CD14-positive monocyte (primary cell): ENCODE results near the gene SIPA1L3. TPM values are rescaled to one million over a fixed set of nuclear protein-coding genes. Genes with fewer than 3 reads are reported as not detected.

Experiments used
- DNase-seq, 3 donors: peaks; one replicate each; pipeline ENCODE4 v3.0.0-alpha.2; 2011 to 2022
- H2AFZ ChIP-seq: 2 replicates; pipeline ENCODE4 v1.6.0; 2012; ENCODE audit warnings: mild to moderate bottlenecking, low read depth, low read length, inconsistent platforms; ENCODE audit not compliant: insufficient read depth, poor library complexity, severe bottlenecking
- H3K27ac ChIP-seq, 2 donors: 1 replicate in 1 of 2; 2 replicates in 1 of 2; pipeline ENCODE4 v1.5.1; 2012 to 2013; ENCODE audit warnings: low read length in 2 of 2, control low read depth in 1 of 2, inconsistent platforms in 1 of 2, low read depth in 1 of 2, mild to moderate bottlenecking in 1 of 2
- H3K27me3 ChIP-seq, 2 donors: one replicate each; pipeline versions ENCODE4 v1.6.0 to v1.6.1; 2011 to 2013; ENCODE audit warnings: low read length in 2 of 2; ENCODE audit not compliant: control insufficient read depth in 2 of 2, insufficient read depth in 2 of 2
- H3K36me3 ChIP-seq, 2 donors: replicated peaks in 1 of 2; 1 replicate in 1 of 2; 2 replicates in 1 of 2; pipeline versions ENCODE4 v1.5.1 to v1.6.1; 2012 to 2013; ENCODE audit warnings: low read length in 2 of 2, control low read depth in 1 of 2, inconsistent platforms in 1 of 2, mild to moderate bottlenecking in 1 of 2; ENCODE audit not compliant: insufficient read depth in 2 of 2, control insufficient read depth in 1 of 2
- H3K4me1 ChIP-seq, 2 donors: 1 replicate in 1 of 2; 2 replicates in 1 of 2; pipeline versions ENCODE4 v1.5.1 to v1.6.1; 2012 to 2013; ENCODE audit warnings: low read length in 2 of 2, control low read depth in 1 of 2, inconsistent platforms in 1 of 2, mild to moderate bottlenecking in 1 of 2, moderate library complexity in 1 of 2; ENCODE audit not compliant: insufficient read depth in 2 of 2, control insufficient read depth in 1 of 2
- H3K4me2 ChIP-seq: replicated peaks from 2 replicates; pipeline ENCODE3; 2012; ENCODE audit warnings: low read length, moderate library complexity, mild to moderate bottlenecking; ENCODE audit not compliant: poor library complexity, severe bottlenecking; ENCODE audit errors: extremely low read depth
- H3K4me3 ChIP-seq, 3 experiments: fragments of 200-600 bp in 1 of 3; sonication (generic) in 1 of 3; replicated peaks in 1 of 3; 1 replicate in 2 of 3; 2 replicates in 1 of 3; pipeline ENCODE4 v1.5.1; 2011 to 2013; ENCODE audit warnings: low read length in 3 of 3, mild to moderate bottlenecking in 3 of 3, control low read depth in 2 of 3, low read depth in 2 of 3, inconsistent platforms in 1 of 3, moderate library complexity in 1 of 3
- H3K79me2 ChIP-seq: 2 replicates; pipeline ENCODE4 v1.6.0; 2012; ENCODE audit warnings: mild to moderate bottlenecking, control low read depth, inconsistent platforms, low read length, moderate library complexity; ENCODE audit not compliant: insufficient read depth
- H3K9ac ChIP-seq: 2 replicates; pipeline ENCODE4 v1.6.0; 2017; ENCODE audit warnings: low read length, mild to moderate bottlenecking; ENCODE audit not compliant: insufficient read depth, poor library complexity, severe bottlenecking
- H3K9me3 ChIP-seq, 2 donors: replicated peaks in 1 of 2; 1 replicate in 1 of 2; 2 replicates in 1 of 2; pipeline versions ENCODE4 v1.5.1 to v1.6.1; 2012 to 2013; ENCODE audit warnings: low read length in 2 of 2, control low read depth in 1 of 2; ENCODE audit not compliant: control insufficient read depth in 1 of 2, insufficient read depth in 1 of 2
- H4K20me1 ChIP-seq: 2 replicates; pipeline ENCODE4 v1.6.0; 2012; ENCODE audit warnings: mild to moderate bottlenecking, low read length, control low read depth, moderate library complexity; ENCODE audit not compliant: insufficient read depth
- H3K27ac Mint-ChIP-seq, 7 donors: one replicate each; pipeline ENCODE4 v1.8.0; 2020; ENCODE audit warnings: mild to moderate bottlenecking in 7 of 7, mixed read lengths in 7 of 7, moderate library complexity in 6 of 7, inconsistent platforms in 2 of 7
- H3K27me3 Mint-ChIP-seq, 3 donors: one replicate each; pipeline ENCODE4 v1.8.0; 2021 to 2022; ENCODE audit warnings: low read depth in 3 of 3, mild to moderate bottlenecking in 3 of 3, mixed read lengths in 3 of 3, moderate library complexity in 3 of 3, inconsistent platforms in 1 of 3
- H3K36me3 Mint-ChIP-seq, 2 donors: one replicate each; pipeline ENCODE4 v1.8.0; 2020; ENCODE audit warnings: mixed read lengths in 2 of 2, inconsistent platforms in 1 of 2, mild to moderate bottlenecking in 1 of 2
- H3K4me1 Mint-ChIP-seq: one replicate; pipeline ENCODE4 v1.8.0; 2020; ENCODE audit warnings: mild to moderate bottlenecking, mixed read lengths
- H3K4me3 Mint-ChIP-seq, 2 donors: one replicate each; pipeline ENCODE4 v1.8.0; 2020; ENCODE audit warnings: mild to moderate bottlenecking in 2 of 2, mixed read lengths in 2 of 2, moderate library complexity in 1 of 2
- H3K9me3 Mint-ChIP-seq, 7 donors: one replicate each; pipeline ENCODE4 v1.8.0; 2020 to 2022; ENCODE audit warnings: mixed read lengths in 7 of 7, mild to moderate bottlenecking in 6 of 7, moderate library complexity in 6 of 7, inconsistent platforms in 2 of 7
- CTCF ChIP-seq: fragments of 200-600 bp; IDR thresholded peaks from one replicate; pipeline ENCODE4 v1.8.0; 2022; ENCODE audit warnings: antibody characterized with exemption, mild to moderate bottlenecking
- WGBS: methylation state at CpG from one replicate; pipeline ENCODE4 v1.1.5; 2013; ENCODE audit warnings: missing lambda C conversion rate; ENCODE audit not compliant: insufficient coverage; 5-methylcytosine and 5-hydroxymethylcytosine counted together
- intact Hi-C, 2 donors: fragments of 100-400 bp; cut with micrococcal nuclease; formaldehyde crosslinking; loops; one replicate each; pipeline versions ENCODE4 v1.15.0 to v1.15.1; 2023
- polyA plus RNA-seq, 3 donors: library from polyadenylated mRNA; depleted of rRNA in 1 of 3; unstranded in 2 of 3; stranded (reverse) in 1 of 3; fragments of 300-500 nt in 2 of 3; fragments of >200 nt in 1 of 3; fragmentation: Illumina TruSeq in 2 of 3; gene quantifications; 1 replicate in 2 of 3; 2 replicates in 1 of 3; pipeline ENCODE4 v1.2.3, GENCODE V29; 2012 to 2021

Gene SIPA1L3
- polyA plus RNA-seq, 3 donors: 0.55 to 4.5 (median 0.99) TPM

- H3K36me3 ChIP-seq: no peaks in the 10 kb centered on the region
- no peaks in the 10 kb centered on the region for H4K20me1 ChIP-seq
- H3K27me3 ChIP-seq: no peaks in the 10 kb centered on the region
- no peak overlapping the region for H3K4me3 ChIP-seq
- no peak overlapping the region for H3K4me2 ChIP-seq
- Mint-ChIP-seq H3K36me3 (no peaks in the 10 kb centered on the region), H3K4me1 (no peaks in the 10 kb centered on the region), H3K27me3 (peaks cover 0 to 3% (median 2%) of the 10 kb centered on the region in 3 donors), H3K27ac (no peak overlapping the region), H3K9me3 (peaks cover 26 to 57% (median 39%) of the 10 kb centered on the region in 7 donors), H3K4me3 (no peak overlapping the region)
- no peak overlapping the region for H3K9ac ChIP-seq
- no peak overlapping the region for H2AFZ ChIP-seq
- H3K79me2 ChIP-seq: no peaks in the 10 kb centered on the region
- no peak overlapping the region for H3K27ac ChIP-seq
- WGBS: no CpG with 5 or more reads among the region's 2 CpGs
- DNase-seq: no peak
- TF ChIP-seq CTCF: no peak
- intact Hi-C loops: no loop called here
- H3K4me1 ChIP-seq: no peaks in the 10 kb centered on the region
- H3K9me3 ChIP-seq: peaks cover 12 to 32% of the 10 kb centered on the region in 2 donors
These were observed 39.2 kb upstream of the SIPA1L3 start for GRCh38 chr19:37867831-37868230.

GRCh38 chr19:37869766-37870340, 37.2 kb upstream of the SIPA1L3 start:
- Histone ChIP-seq H3K79me2 (no peaks in the 10 kb centered on the region), H3K27ac (no peak overlapping the region), H3K4me3 (no peak overlapping the region), H3K4me2 (no peak overlapping the region), H3K4me1 (no peaks in the 10 kb centered on the region), H2AFZ (no peak overlapping the region), H3K36me3 (no peaks in the 10 kb centered on the region), H4K20me1 (no peaks in the 10 kb centered on the region), H3K9me3 (peaks cover 12 to 44% of the 10 kb centered on the region in 2 donors), H3K27me3 (no peaks in the 10 kb centered on the region), H3K9ac (no peak overlapping the region)
- intact Hi-C loops: no loop called here
- no peak for DNase-seq
- WGBS: 74% methylated on average over 4 of the region's 4 CpGs
- no peak for TF ChIP-seq CTCF
- peaks cover 0 to 3% (median 2%) of the 10 kb centered on the region in 3 donors for H3K27me3 Mint-ChIP-seq
- peaks cover 25 to 60% (median 38%) of the 10 kb centered on the region in 7 donors for H3K9me3 Mint-ChIP-seq
- no peaks in the 10 kb centered on the region for H3K4me1 Mint-ChIP-seq
- H3K36me3 Mint-ChIP-seq: no peaks in the 10 kb centered on the region
- H3K27ac Mint-ChIP-seq: no peak overlapping the region
- no peak overlapping the region for H3K4me3 Mint-ChIP-seq
